ENCODE results near the gene TNFRSF1A. TPM values are rescaled to one million over a fixed set of nuclear protein-coding genes. Genes with fewer than 3 reads are reported as not detected.

TNFRSF1A gene
- total and polyA plus RNA-seq, 12 donors: 46.4 to 386 (median 224) TPM

- intact Hi-C loops (cut with DNase I): loop anchor here (10.0 kb wide), 2 partner anchors 141 to 221 kb away; no protein-coding TSS in a partner anchor
- TF ChIP-seq POLR2A (IDR thresholded peaks at IDR 0.05) (no peak), CTCF (IDR thresholded peaks at IDR 0.05) (no peak)
Observed at GRCh38 chr12:6323995-6324711, 17.7 kb downstream of the TNFRSF1A start.

GRCh38 chr12:6323340-6323994, 18.4 kb downstream of the TNFRSF1A start:
- Histone ChIP-seq H3K9me3 (replicated peaks in 1 of 3) (no peaks in the 10 kb centered on the region), H3K27ac (peak overlapping the region in 4 of 5 donors; percentile 53 to 90 (median 80)), H3K27me3 (no peaks in the 10 kb centered on the region), H3K4me1 (replicated peaks in 1 of 2) (peaks cover 35 to 65% of the 10 kb centered on the region in 2 donors), H3K36me3 (replicated peaks in 1 of 2) (peaks cover 0 to 20% of the 10 kb centered on the region in 2 donors), H3K4me3 (no peak overlapping the region)
- TF ChIP-seq POLR2A (IDR thresholded peaks at IDR 0.05): no peak
- peak; percentile 30 to 72 (median 56) for TF ChIP-seq CTCF (IDR thresholded peaks at IDR 0.05)
- DNase-seq: peak in 6 of 7 donors; percentile 66 to 86 (median 73)
- WGBS, 4 donors: 12 to 24% (median 17%) methylated on average over 9 to 14 of the region's 14 CpGs
- intact Hi-C loops (cut with DNase I): loop anchor here (10.0 kb wide), 2 partner anchors 141 to 221 kb away; no protein-coding TSS in a partner anchor

More at GRCh38 chr12:6323995-6324711, 17.7 kb downstream of the TNFRSF1A start:
- WGBS, 4 donors: 36 to 53% (median 41%) methylated on average over 13 to 19 of the region's 19 CpGs
- Histone ChIP-seq H3K27me3 (no peaks in the 10 kb centered on the region), H3K4me3 (no peak overlapping the region), H3K9me3 (replicated peaks in 1 of 3) (no peaks in the 10 kb centered on the region), H3K27ac (peak overlapping the region in 4 of 5 donors; percentile 53 to 90 (median 80)), H3K4me1 (replicated peaks in 1 of 2) (peaks cover 35 to 71% of the 10 kb centered on the region in 2 donors), H3K36me3 (replicated peaks in 1 of 2) (peaks cover 0 to 27% of the 10 kb centered on the region in 2 donors)
- peak in 2 of 7 donors; percentile 13 to 50 for DNase-seq

GRCh38 chr12:6322969-6323339, 18.9 kb downstream of the TNFRSF1A start:
- intact Hi-C loops (cut with DNase I): loop anchor here (10.0 kb wide), 2 partner anchors 142 to 222 kb away; no protein-coding TSS in a partner anchor
- Histone ChIP-seq H3K4me1 (replicated peaks in 1 of 2) (peaks cover 35 to 61% of the 10 kb centered on the region in 2 donors), H3K9me3 (replicated peaks in 1 of 3) (no peaks in the 10 kb centered on the region), H3K27ac (peak overlapping the region in 4 of 5 donors; percentile 53 to 90 (median 80)), H3K4me3 (no peak overlapping the region), H3K36me3 (replicated peaks in 1 of 2) (peaks cover 0 to 15% of the 10 kb centered on the region in 2 donors), H3K27me3 (no peaks in the 10 kb centered on the region)
- TF ChIP-seq CTCF (IDR thresholded peaks at IDR 0.05) (no peak), POLR2A (IDR thresholded peaks at IDR 0.05) (no peak)
- DNase-seq: no peak
- WGBS, 4 donors: 22 to 26% (median 25%) methylated on average over 2 of the region's 2 CpGs

GRCh38 chr12:6322352-6322751, 19.5 kb downstream of the TNFRSF1A start:
- 76 to 86% (median 79%) methylated on average over 4 of the region's 4 CpGs for WGBS, 4 donors
- no peak overlapping the region for H3K4me3 ChIP-seq
- TF ChIP-seq POLR2A (IDR thresholded peaks at IDR 0.05): no peak
- no peak for TF ChIP-seq CTCF (IDR thresholded peaks at IDR 0.05)
- peak overlapping the region in 3 of 5 donors; percentile 53 to 90 (median 79) for H3K27ac ChIP-seq
- no peaks in the 10 kb centered on the region for H3K27me3 ChIP-seq
- DNase-seq: peak in 3 of 7 donors; percentile 14 to 34 (median 22)
- H3K9me3 ChIP-seq (replicated peaks in 1 of 3): no peaks in the 10 kb centered on the region
- intact Hi-C loops (cut with DNase I): loop anchor here (10.0 kb wide), 2 partner anchors 142 to 222 kb away; no protein-coding TSS in a partner anchor
- peaks cover 35 to 55% of the 10 kb centered on the region in 2 donors for H3K4me1 ChIP-seq (replicated peaks in 1 of 2)
- H3K36me3 ChIP-seq (replicated peaks in 1 of 2): peaks cover 0 to 9% of the 10 kb centered on the region in 2 donors

Data from adrenal gland (tissue), 12 donors.